Adipose tissue (tissue), 3 donors: Measurements from ENCODE around the gene PCDH20. TPM values are rescaled to one million over a fixed set of nuclear protein-coding genes. Genes with fewer than 3 reads are reported as not detected.

ENCODE experiments used
- H3K27ac ChIP-seq: one replicate; pipeline ENCODE4 v1.5.1; 2013; ENCODE audit warnings: low read depth, low read length
- WGBS, 3 donors: extraction: QIAGEN DNeasy Blood & Tissue Kit; methylation state at CpG; one replicate each; pipeline ENCODE4 v1.1.7; 2013; 5-methylcytosine and 5-hydroxymethylcytosine counted together
- polyA plus RNA-seq, 3 donors: library from polyadenylated mRNA; stranded (reverse); fragments of 200-250 nt; gene quantifications; one replicate each; pipeline ENCODE4 v1.2.3, GENCODE V29; 2013
- donor health status: healthy with polysubstance abuse.
- donor health status: Bipolar disorder and iron deficiency.
- donor health status: healthy.

Gene PCDH20, protein sequence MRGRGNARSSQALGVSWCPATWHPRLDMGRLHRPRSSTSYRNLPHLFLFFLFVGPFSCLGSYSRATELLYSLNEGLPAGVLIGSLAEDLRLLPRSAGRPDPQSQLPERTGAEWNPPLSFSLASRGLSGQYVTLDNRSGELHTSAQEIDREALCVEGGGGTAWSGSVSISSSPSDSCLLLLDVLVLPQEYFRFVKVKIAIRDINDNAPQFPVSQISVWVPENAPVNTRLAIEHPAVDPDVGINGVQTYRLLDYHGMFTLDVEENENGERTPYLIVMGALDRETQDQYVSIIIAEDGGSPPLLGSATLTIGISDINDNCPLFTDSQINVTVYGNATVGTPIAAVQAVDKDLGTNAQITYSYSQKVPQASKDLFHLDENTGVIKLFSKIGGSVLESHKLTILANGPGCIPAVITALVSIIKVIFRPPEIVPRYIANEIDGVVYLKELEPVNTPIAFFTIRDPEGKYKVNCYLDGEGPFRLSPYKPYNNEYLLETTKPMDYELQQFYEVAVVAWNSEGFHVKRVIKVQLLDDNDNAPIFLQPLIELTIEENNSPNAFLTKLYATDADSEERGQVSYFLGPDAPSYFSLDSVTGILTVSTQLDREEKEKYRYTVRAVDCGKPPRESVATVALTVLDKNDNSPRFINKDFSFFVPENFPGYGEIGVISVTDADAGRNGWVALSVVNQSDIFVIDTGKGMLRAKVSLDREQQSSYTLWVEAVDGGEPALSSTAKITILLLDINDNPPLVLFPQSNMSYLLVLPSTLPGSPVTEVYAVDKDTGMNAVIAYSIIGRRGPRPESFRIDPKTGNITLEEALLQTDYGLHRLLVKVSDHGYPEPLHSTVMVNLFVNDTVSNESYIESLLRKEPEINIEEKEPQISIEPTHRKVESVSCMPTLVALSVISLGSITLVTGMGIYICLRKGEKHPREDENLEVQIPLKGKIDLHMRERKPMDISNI
- polyA plus RNA-seq: under 1 TPM; 0.06 to 0.22 (median 0.15) TPM

DNA sequence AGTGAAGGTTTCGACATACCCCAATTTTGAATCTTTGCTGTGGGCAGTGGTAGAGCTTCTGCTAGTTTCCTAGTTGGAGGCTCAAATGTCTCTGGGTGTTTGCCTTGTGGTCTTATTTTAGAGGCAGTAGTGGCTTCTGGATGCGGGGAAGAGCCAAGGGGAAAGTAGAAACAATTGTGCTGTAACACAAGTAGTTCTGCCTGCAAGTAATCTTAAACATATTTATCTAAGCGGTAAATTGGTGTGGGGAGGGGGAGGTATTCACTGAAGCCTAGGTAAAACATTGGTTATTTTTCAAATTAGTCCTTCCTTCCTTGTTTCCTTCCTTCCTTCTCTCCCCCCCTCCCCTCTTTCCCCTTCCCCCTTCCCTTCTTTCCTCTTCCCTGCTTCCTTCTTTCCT lies at the start of gene PCDH20:
Gene PCDH20, minus strand, starts transcription at position 101 of the 400 bp plus-strand sequence. CDS start 691 bp downstream, outside the sequence.
- H3K27ac ChIP-seq: no peak within 1 kb of the TSS
- WGBS, 3 donors: 17 to 57% (median 42%) methylated on average over 3 of the region's 3 CpGs

GRCh38 chr13:61463024-61463423 lies 47.4 kb upstream of the PCDH20 start:
- WGBS, 3 donors: 31 to 81% (median 73%) methylated on average over 1 of the region's 1 CpG
- no peak overlapping the region for H3K27ac ChIP-seq

DNA sequence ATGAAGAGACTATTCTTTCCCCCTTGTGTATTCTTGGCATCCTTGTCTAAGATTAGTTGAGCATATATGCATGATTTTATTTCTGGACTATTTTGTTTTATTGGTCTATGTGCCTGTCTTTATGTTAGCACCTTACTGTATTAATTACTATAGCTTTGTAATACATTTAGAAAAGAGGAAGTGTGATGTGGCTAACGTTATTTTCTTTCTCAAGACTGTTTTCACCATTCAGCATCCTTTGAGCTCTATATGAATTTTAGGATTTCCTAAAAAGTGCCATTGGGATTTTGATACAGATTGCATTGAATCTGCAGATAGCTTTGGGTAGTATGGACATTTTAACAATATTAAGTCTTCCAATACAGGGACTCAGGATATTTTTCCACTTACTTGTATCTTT lies 37.5 kb upstream of the PCDH20 start:
- H3K27ac ChIP-seq: no peak overlapping the region
- 34 to 66% (median 55%) methylated on average over 1 of the region's 1 CpG for WGBS, 3 donors

DNA sequence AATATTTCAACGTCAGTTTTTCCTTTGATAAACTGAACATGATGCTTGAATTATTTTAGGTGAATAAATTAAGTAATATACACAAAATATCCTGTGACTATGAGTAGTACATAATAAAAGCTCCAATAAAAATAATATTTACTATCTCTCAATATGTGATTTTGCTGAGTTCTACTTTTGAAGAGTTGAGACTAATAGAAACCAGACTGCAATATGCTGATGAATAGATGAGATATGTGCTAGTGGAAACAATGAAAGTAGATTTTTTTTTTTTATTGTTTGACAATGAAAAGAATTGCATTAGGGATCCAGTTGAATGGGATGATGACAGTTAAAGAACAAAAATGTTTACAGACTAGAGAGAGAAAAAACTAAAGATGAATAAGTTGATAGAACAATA lies 16.4 kb upstream of the PCDH20 start:
- 84 to 95% (median 91%) methylated on average over 1 of the region's 1 CpG for WGBS, 3 donors
- no peak overlapping the region for H3K27ac ChIP-seq

- H3K27ac ChIP-seq: no peak overlapping the region
- 80 to 86% (median 85%) methylated on average over 1 of the region's 1 CpG for WGBS, 3 donors
Measured at GRCh38 chr13:61423915-61424314, 8.3 kb upstream of the PCDH20 start.

- no peak overlapping the region for H3K27ac ChIP-seq
- WGBS, 3 donors: 37 to 53% (median 51%) methylated on average over 5 of the region's 5 CpGs
Measured at GRCh38 chr13:61417086-61417570, 1.5 kb upstream of the PCDH20 start.

- no peak overlapping the region for H3K27ac ChIP-seq
Measured at GRCh38 chr13:61415058-61415721, 459 bp downstream of the PCDH20 start.

GRCh38 chr13:61414686-61415057 lies 977 bp downstream of the PCDH20 start:
- H3K27ac ChIP-seq: no peak overlapping the region
- WGBS, 3 donors: 0 to 1% (median 1%) methylated on average over 16 of the region's 16 CpGs

More at GRCh38 chr13:61415058-61415721, 459 bp downstream of the PCDH20 start:
- 1 to 2% (median 2%) methylated on average over 30 of the region's 30 CpGs for WGBS, 3 donors

GRCh38 chr13:61413572-61414535 lies 1.8 kb downstream of the PCDH20 start:
- WGBS, 3 donors: 4 to 5% (median 4%) methylated on average over 39 to 41 of the region's 41 CpGs
- H3K27ac ChIP-seq: no peak overlapping the region

DNA sequence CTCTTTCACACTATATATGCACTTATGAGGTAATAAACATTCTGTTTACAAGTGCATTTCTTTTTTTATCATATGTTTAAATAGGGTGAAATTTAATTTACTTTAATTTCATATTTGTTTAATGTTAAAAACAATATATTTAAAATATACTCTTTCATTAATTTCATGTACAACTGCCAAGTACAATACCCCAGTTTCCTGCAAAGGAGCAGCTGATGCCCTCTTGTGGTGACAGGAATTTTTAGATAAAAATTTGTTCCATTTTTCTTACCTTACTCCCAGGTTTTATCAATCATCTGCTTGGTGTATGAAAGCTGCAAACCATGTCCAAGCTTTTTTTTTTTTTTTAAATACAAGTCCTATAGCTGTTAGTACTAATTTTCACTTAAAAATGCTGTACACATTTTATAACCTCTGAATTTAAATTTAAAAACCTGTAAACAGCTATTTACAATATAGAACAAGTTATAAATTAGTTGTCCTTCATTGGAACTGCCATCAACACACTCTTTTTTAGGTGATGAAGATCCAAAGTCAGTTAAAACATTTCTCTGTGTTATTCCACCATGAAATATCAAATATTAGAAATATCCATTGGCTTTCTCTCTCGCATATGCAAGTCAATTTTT lies 4.9 kb downstream of the PCDH20 start:
- H3K27ac ChIP-seq: no peak overlapping the region
- WGBS, 3 donors: 90 to 98% (median 94%) methylated on average over 1 of the region's 1 CpG

DNA sequence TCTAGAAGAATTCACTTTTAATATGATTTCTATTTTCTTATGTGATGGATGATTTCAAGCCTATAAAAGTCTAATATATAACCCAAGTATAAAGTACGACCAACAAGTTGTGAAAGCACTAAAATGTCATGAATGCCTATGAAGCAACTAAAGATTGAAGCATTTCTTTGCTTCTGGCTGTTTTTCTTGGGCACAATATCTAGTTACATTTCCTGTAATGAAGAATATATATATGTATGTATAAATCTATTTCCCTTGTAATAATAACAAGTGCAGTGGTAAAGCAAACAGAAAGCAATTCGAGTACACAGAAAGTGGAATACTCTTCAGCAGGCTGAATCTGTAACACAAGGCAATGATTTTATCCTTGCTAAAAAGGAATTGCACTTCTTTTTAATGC lies 5.4 kb downstream of the PCDH20 start:
- 43 to 61% (median 54%) methylated on average over 2 of the region's 2 CpGs for WGBS, 3 donors
- H3K27ac ChIP-seq: no peak overlapping the region

DNA sequence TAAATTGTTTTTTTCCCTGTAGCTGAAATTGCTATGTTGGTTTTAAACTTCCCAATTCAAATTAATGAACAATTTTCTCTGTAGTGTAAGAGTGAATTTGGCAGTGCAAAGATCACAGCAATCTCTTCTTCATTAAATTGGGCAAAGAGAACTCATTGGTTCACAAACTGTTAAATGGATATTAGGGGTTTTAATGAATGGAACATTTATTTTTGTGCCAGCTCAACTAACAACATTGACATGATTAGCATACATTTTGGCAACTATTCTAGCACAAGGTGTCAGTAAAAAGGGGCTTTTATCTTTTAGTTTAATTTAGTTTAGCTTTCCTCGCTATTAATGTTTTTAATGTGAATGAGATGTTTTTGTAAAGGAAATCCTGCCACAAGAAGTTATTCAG lies 7.1 kb downstream of the PCDH20 start:
- WGBS, 3 donors: 0% methylated on average over 1 of the region's 1 CpG
- no peak overlapping the region for H3K27ac ChIP-seq

- WGBS, 3 donors: 45 to 66% (median 63%) methylated on average over 1 of the region's 1 CpG
- H3K27ac ChIP-seq: no peak overlapping the region
Measured at GRCh38 chr13:61406275-61406674, 9.4 kb downstream of the PCDH20 start.

DNA sequence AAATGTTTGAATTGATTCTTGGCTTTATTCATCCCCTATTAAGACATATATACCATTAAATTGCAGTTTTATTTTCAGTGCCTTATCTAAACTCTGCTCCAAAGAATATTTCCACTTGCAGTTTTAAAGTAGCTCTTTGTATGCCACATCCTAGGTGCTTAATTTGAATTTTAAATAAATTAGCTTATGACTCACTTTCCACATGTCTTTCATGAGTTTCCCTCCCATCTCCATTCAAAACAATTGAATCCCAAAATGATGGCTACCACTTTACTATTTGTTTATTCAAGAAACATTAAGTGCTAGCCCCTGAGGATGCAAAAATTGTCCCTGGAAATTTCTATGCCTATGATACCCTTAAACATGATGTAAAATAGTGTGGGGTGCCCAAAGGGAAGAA lies 19.5 kb downstream of the PCDH20 start:
- no peak overlapping the region for H3K27ac ChIP-seq

- WGBS, 3 donors: 68 to 78% (median 74%) methylated on average over 7 of the region's 7 CpGs
- H3K27ac ChIP-seq: no peak overlapping the region
Measured at GRCh38 chr13:61391426-61391825, 24.2 kb downstream of the PCDH20 start.

DNA sequence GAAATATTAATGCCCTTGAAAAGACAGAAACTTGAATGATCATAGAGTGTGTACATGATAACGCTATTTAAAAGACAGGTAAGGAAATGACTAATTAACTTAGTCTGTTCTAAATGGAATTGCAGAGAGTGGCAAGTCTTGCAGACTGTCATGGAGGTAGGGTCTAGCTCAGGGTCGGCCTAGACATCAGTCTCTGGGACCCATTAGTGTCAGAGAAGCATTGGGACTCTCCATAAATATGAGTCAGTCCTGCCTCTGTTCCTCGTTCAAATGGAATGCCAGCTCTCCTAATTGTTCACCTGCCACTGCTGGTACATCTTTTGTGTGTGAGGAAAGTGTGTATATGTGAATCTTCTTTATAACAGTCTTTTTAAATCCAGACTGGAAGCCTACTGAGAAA lies 28.0 kb downstream of the PCDH20 start:
- no peak overlapping the region for H3K27ac ChIP-seq
- 43 to 63% (median 47%) methylated on average over 3 of the region's 3 CpGs for whole genome bisulfite sequencing, 3 donors

DNA sequence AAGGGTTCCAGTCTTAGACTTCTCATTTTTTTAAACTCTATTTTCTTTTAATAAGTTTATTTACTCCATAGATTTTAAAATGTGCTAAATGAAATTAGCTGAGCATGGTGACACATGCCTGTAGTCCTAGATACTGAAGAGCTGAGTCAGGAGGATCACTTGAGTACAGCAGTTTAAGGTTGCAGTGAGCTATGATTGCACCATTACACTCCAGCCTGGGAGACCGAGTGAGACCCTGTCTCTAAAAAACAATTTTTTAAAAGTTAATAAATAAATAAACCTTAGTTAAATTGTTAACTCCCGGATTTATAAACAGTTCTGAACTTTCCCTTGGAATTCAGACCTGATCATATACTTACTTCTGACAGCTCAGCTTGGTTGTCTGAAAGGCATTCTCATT lies 32.5 kb downstream of the PCDH20 start:
- 67 to 75% (median 69%) methylated on average over 2 of the region's 2 CpGs for WGBS, 3 donors

More for the DNA sequence above, 32.5 kb downstream of the PCDH20 start:
- H3K27ac ChIP-seq: no peak overlapping the region
